NCI-H524 (cell line): ENCODE measurements around the gene SMC1A.
A peak's percentile ranks its signal among the peaks of the same experiment; 100 is the strongest.
"Not testable (repeated sequence)": the region's sequence is repeated elsewhere in the genome, so short reads cannot be mapped to it uniquely, and the experiment has no call there.

Experiments
- DNase-seq, 2 experiments: peaks; one replicate each; lab custom pipeline; 2025; lab: John Stamatoyannopoulos, UW

The SMC1A gene

GRCh38 chrX:53422861-53423306 is 430 bp upstream of the SMC1A start, which contains the start of gene RIBC1:
Gene RIBC1 (plus strand): TSS chrX:53422873. CDS start chrX:53426277, 3,404 bp downstream.
- no peak for DNase-seq

- no peak for DNase-seq
These were observed 725 bp downstream of the SMC1A start for GRCh38 chrX:53421772-53422085.

GRCh38 chrX:53421125-53421524 is 1.3 kb downstream of the SMC1A start:
- no peak for DNase-seq

GRCh38 chrX:53420351-53420750 is 2.1 kb downstream of the SMC1A start:
- not testable (repeated sequence) for DNase-seq

GRCh38 chrX:53412446-53412845 is 10.0 kb downstream of the SMC1A start:
- DNase-seq, result no peak

- DNase-seq, result no peak
These were observed 18.9 kb downstream of the SMC1A start for GRCh38 chrX:53403535-53403934.

- no peak for DNase-seq
These were observed 24.2 kb downstream of the SMC1A start for GRCh38 chrX:53398216-53398615.

- DNase-seq, result no peak
These were observed 26.7 kb downstream of the SMC1A start for GRCh38 chrX:53395605-53396298.

- peak in 1 of 2 experiments; percentile 11 for DNase-seq
These were observed 38.9 kb downstream of the SMC1A start for GRCh38 chrX:53383376-53384076.

- no peak for DNase-seq
These were observed 42.7 kb downstream of the SMC1A start for GRCh38 chrX:53379747-53380146.

- DNase-seq, result no peak
These were observed 43.3 kb downstream of the SMC1A start for GRCh38 chrX:53379008-53379710.

GRCh38 chrX:53377464-53377863 is 45.0 kb downstream of the SMC1A start:
- DNase-seq, result no peak

GRCh38 chrX:53376888-53377287 is 45.6 kb downstream of the SMC1A start:
- no peak for DNase-seq

GRCh38 chrX:53374923-53375322 is 47.5 kb downstream of the SMC1A start:
- no peak for DNase-seq

GRCh38 chrX:53374222-53374820 is 48.1 kb downstream of the SMC1A start:
- no peak for DNase-seq

GRCh38 chrX:53373307-53373706 is 49.1 kb downstream of the SMC1A start:
- DNase-seq, result no peak

- DNase-seq, result not testable (repeated sequence)
These were observed 56.0 kb downstream of the SMC1A start for GRCh38 chrX:53366454-53366853.

GRCh38 chrX:53362449-53362848 is 60.0 kb downstream of the SMC1A start:
- no peak for DNase-seq

- DNase-seq, result peak; percentile 6 to 8
These were observed 64.5 kb downstream of the SMC1A start for GRCh38 chrX:53357799-53358530.

GRCh38 chrX:53356186-53356585 is 66.3 kb downstream of the SMC1A start:
- no peak for DNase-seq

GRCh38 chrX:53354669-53355068 is 67.8 kb downstream of the SMC1A start:
- DNase-seq, result no peak

GRCh38 chrX:53347948-53348347 is 74.5 kb downstream of the SMC1A start:
- no peak for DNase-seq
